ENCODE data around the gene FSTL1. TPM values are rescaled to one million over a fixed set of nuclear protein-coding genes. Genes with fewer than 3 reads are reported as not detected.

FSTL1 gene, protein sequence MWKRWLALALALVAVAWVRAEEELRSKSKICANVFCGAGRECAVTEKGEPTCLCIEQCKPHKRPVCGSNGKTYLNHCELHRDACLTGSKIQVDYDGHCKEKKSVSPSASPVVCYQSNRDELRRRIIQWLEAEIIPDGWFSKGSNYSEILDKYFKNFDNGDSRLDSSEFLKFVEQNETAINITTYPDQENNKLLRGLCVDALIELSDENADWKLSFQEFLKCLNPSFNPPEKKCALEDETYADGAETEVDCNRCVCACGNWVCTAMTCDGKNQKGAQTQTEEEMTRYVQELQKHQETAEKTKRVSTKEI
- 329 and 454 TPM in 2 replicates for polyA plus RNA-seq (2012; rRNA removed)
- 409 and 444 TPM in 2 replicates for polyA plus RNA-seq (2012; cell fraction: cytosol; rRNA removed)
- polyA plus RNA-seq (2012; cell fraction: nucleus; rRNA removed), result 657 and 858 TPM in 2 replicates

DNA sequence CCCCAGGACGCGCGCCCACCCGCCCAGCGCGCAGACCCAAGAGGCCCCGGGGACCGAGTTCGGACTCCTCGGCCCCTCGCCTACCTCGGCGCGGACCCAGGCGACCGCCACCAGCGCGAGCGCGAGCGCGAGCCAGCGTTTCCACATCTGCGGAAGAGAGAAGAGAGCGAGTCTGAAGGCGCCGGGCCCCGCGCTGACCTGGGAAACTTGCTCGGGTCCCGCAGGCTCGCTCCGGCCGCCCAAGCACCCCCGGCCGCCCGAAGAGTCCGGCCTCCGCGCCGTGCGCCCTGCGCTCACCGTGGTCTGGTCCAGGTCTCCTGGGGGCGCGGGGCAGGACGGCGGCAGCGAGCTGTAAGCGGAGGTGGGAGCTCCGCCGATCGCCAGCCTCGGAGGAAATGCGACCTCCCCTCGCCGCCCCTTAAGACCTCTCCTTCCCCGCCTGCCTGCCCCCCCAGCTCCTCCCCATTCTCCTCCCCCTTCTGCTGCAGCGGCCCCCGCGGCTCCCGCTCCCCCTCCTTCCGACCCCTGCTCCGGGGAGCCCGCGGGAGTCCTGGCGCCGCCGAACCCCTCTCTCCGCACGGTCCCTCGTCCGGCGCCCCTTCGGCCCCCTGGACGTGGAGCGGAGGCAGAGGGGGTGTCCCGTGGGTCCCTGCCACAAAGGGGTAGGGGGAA is at the start of gene FSTL1:
Gene FSTL1, minus strand, starts transcription at position 393 of the 672 bp plus-strand sequence. Its CDS starts 246 bp downstream, at position 147.
- peaks cover 51% of the 10 kb centered on the region for H3K79me2 ChIP-seq (ENCODE audit: insufficient read depth)
- POLR2A ChIA-PET, result interaction anchor here (0.7 to 1.5 kb wide), 2 partner anchors 16 to 33 kb away, joined by 3 read pairs; no protein-coding TSS in a partner anchor
- peak within 1 kb of the TSS; percentile 93 for H3K4me2 ChIP-seq
- 0% methylated on average over 3 of the region's 78 CpGs for WGBS (ENCODE audit: low lambda C conversion rate)
- no peaks in the 10 kb centered on the region for H3K9me3 ChIP-seq
- peak; percentile 91 for DNase-seq
- TF ChIP-seq RAD21 (IDR thresholded peaks at IDR 0.05; ENCODE audit: low read length), result no peak
- peak; percentile 97 for TF ChIP-seq POLR2AphosphoS5 (IDR thresholded peaks at IDR 0.05; ENCODE audit: low read depth, low read length)
- peak; percentile 73 for TF ChIP-seq TAF1 (IDR thresholded peaks at IDR 0.05; ENCODE audit: borderline replicate concordance, low read depth, low read length)
- TF ChIP-seq, protein P1, sequence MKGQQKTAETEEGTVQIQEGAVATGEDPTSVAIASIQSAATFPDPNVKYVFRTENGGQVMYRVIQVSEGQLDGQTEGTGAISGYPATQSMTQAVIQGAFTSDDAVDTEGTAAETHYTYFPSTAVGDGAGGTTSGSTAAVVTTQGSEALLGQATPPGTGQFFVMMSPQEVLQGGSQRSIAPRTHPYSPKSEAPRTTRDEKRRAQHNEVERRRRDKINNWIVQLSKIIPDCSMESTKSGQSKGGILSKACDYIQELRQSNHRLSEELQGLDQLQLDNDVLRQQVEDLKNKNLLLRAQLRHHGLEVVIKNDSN (IDR thresholded peaks at IDR 0.05; ENCODE audit: borderline replicate concordance, low read depth), result 0 out of 2 replicates have a peak, but pooled peaks have one; percentile 6
- TF ChIP-seq, protein P2, sequence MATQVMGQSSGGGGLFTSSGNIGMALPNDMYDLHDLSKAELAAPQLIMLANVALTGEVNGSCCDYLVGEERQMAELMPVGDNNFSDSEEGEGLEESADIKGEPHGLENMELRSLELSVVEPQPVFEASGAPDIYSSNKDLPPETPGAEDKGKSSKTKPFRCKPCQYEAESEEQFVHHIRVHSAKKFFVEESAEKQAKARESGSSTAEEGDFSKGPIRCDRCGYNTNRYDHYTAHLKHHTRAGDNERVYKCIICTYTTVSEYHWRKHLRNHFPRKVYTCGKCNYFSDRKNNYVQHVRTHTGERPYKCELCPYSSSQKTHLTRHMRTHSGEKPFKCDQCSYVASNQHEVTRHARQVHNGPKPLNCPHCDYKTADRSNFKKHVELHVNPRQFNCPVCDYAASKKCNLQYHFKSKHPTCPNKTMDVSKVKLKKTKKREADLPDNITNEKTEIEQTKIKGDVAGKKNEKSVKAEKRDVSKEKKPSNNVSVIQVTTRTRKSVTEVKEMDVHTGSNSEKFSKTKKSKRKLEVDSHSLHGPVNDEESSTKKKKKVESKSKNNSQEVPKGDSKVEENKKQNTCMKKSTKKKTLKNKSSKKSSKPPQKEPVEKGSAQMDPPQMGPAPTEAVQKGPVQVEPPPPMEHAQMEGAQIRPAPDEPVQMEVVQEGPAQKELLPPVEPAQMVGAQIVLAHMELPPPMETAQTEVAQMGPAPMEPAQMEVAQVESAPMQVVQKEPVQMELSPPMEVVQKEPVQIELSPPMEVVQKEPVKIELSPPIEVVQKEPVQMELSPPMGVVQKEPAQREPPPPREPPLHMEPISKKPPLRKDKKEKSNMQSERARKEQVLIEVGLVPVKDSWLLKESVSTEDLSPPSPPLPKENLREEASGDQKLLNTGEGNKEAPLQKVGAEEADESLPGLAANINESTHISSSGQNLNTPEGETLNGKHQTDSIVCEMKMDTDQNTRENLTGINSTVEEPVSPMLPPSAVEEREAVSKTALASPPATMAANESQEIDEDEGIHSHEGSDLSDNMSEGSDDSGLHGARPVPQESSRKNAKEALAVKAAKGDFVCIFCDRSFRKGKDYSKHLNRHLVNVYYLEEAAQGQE (IDR thresholded peaks at IDR 0.05; ENCODE audit: low read depth, low read length), result 0 out of 2 replicates have a peak, but pooled peaks have one; percentile 27
- no peak; the same call in 1 of the 2 replicates for TF ChIP-seq TCF12 (IDR thresholded peaks at IDR 0.05)
- no peak for TF ChIP-seq JUND (IDR thresholded peaks at IDR 0.05)
- TF ChIP-seq, protein P3, sequence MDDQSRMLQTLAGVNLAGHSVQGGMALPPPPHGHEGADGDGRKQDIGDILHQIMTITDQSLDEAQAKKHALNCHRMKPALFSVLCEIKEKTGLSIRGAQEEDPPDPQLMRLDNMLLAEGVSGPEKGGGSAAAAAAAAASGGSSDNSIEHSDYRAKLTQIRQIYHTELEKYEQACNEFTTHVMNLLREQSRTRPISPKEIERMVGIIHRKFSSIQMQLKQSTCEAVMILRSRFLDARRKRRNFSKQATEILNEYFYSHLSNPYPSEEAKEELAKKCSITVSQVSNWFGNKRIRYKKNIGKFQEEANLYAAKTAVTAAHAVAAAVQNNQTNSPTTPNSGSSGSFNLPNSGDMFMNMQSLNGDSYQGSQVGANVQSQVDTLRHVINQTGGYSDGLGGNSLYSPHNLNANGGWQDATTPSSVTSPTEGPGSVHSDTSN (IDR thresholded peaks at IDR 0.05), result no peak
- TF ChIP-seq RCOR1 (IDR thresholded peaks at IDR 0.05; ENCODE audit: low read length), result no peak
- no peak for TF ChIP-seq TEAD4 (IDR thresholded peaks at IDR 0.05; ENCODE audit: borderline replicate concordance, insufficient read depth)
- TF ChIP-seq MEF2A (IDR thresholded peaks at IDR 0.05; ENCODE audit: borderline replicate concordance, low read depth), result no peak
- TF ChIP-seq, protein P4, sequence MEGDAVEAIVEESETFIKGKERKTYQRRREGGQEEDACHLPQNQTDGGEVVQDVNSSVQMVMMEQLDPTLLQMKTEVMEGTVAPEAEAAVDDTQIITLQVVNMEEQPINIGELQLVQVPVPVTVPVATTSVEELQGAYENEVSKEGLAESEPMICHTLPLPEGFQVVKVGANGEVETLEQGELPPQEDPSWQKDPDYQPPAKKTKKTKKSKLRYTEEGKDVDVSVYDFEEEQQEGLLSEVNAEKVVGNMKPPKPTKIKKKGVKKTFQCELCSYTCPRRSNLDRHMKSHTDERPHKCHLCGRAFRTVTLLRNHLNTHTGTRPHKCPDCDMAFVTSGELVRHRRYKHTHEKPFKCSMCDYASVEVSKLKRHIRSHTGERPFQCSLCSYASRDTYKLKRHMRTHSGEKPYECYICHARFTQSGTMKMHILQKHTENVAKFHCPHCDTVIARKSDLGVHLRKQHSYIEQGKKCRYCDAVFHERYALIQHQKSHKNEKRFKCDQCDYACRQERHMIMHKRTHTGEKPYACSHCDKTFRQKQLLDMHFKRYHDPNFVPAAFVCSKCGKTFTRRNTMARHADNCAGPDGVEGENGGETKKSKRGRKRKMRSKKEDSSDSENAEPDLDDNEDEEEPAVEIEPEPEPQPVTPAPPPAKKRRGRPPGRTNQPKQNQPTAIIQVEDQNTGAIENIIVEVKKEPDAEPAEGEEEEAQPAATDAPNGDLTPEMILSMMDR (IDR thresholded peaks at IDR 0.05), result no peak
- TF ChIP-seq SIN3A (IDR thresholded peaks at IDR 0.05; ENCODE audit: borderline replicate concordance, low read depth, low read length), result peak; percentile 66; the same call in 1 of the 2 replicates
- H3K27me3 ChIP-seq (ENCODE audit: insufficient read depth), result no peaks in the 10 kb centered on the region
- H3F3A ChIP-seq (replicated peaks; ENCODE audit: insufficient read depth), result peaks cover 13% of the 10 kb centered on the region
- H3K27ac ChIP-seq (ENCODE audit: low read depth in 2 of 2, low read length in 1 of 2), result peak within 1 kb of the TSS; percentile 45 to 87
- H4K20me1 ChIP-seq (ENCODE audit: insufficient read depth), result peaks cover 34% of the 10 kb centered on the region
- peak within 1 kb of the TSS; percentile 69 to 79 for H3K4me3 ChIP-seq (ENCODE audit: low read depth in 2 of 2, low read length in 1 of 2)
- CTCF ChIA-PET, result interaction anchor here (0.5 to 2.2 kb wide), 3 partner anchors 12 to 104 kb away, joined by 3 to 8 read pairs (median 5); no protein-coding TSS in a partner anchor
- H3K9ac ChIP-seq, result peak within 1 kb of the TSS; percentile 93
- H3K9me2 ChIP-seq, result no peaks in the 10 kb centered on the region
- H3K36me3 ChIP-seq (replicated peaks in 1 of 2; ENCODE audit: control insufficient read depth in 1 of 2, insufficient read depth in 2 of 2, low read length in 1 of 2), result peaks cover 12 to 35% of the 10 kb centered on the region in 2 experiments
- H2AFZ ChIP-seq (ENCODE audit: low read depth), result peak within 1 kb of the TSS; percentile 73
- peaks cover 25 to 26% of the 10 kb centered on the region in 2 experiments for H3K4me1 ChIP-seq (ENCODE audit: control insufficient read depth in 1 of 2, insufficient read depth in 2 of 2, low read depth in 1 of 2, low read length in 1 of 2)

Measured in SK-N-SH (cell line).